ENCODE results near the gene RAB44.

The RAB44 gene

GRCh38 chr6:36739947-36740817, 42.6 kb downstream of the RAB44 start:
- Histone ChIP-seq H3K36me3 (ENCODE audit: control insufficient read depth in 2 of 2, insufficient read depth in 2 of 2, low read length in 2 of 2) (no peaks in the 10 kb centered on the region), H3K4me1 (ENCODE audit: control insufficient read depth in 2 of 2, insufficient read depth in 2 of 2, low read length in 2 of 2) (peaks cover 31 to 37% of the 10 kb centered on the region in 2 donors), H3K27me3 (ENCODE audit: control insufficient read depth in 2 of 2, insufficient read depth in 2 of 2, low read length in 2 of 2) (no peaks in the 10 kb centered on the region), H3K27ac (ENCODE audit: low read depth in 2 of 2, low read length in 2 of 2) (no peak overlapping the region), H3K4me3 (ENCODE audit: low read length in 2 of 2) (no peak overlapping the region), H3K9ac (ENCODE audit: low read depth in 1 of 2, low read length in 2 of 2) (no peak overlapping the region), H3K9me3 (ENCODE audit: control insufficient read depth in 2 of 2, low read length in 2 of 2) (no peaks in the 10 kb centered on the region)

- no peak overlapping the region for H3K27ac ChIP-seq (ENCODE audit: low read depth in 2 of 2, low read length in 2 of 2)
- H3K36me3 ChIP-seq (ENCODE audit: control insufficient read depth in 2 of 2, insufficient read depth in 2 of 2, low read length in 2 of 2) = no peaks in the 10 kb centered on the region
- no peak overlapping the region for H3K9ac ChIP-seq (ENCODE audit: low read depth in 1 of 2, low read length in 2 of 2)
- H3K4me1 ChIP-seq (ENCODE audit: control insufficient read depth in 2 of 2, insufficient read depth in 2 of 2, low read length in 2 of 2) = peaks cover 25 to 31% of the 10 kb centered on the region in 2 donors
- H3K27me3 ChIP-seq (ENCODE audit: control insufficient read depth in 2 of 2, insufficient read depth in 2 of 2, low read length in 2 of 2) = no peaks in the 10 kb centered on the region
- no peak overlapping the region for H3K4me3 ChIP-seq (ENCODE audit: low read length in 2 of 2)
- no peaks in the 10 kb centered on the region for H3K9me3 ChIP-seq (ENCODE audit: control insufficient read depth in 2 of 2, low read length in 2 of 2)
These were observed 43.2 kb downstream of the RAB44 start for GRCh38 chr6:36740818-36741179.

GRCh38 chr6:36742146-36742545, 44.5 kb downstream of the RAB44 start:
- Histone ChIP-seq H3K36me3 (ENCODE audit: control insufficient read depth in 2 of 2, insufficient read depth in 2 of 2, low read length in 2 of 2) (no peaks in the 10 kb centered on the region), H3K4me1 (ENCODE audit: control insufficient read depth in 2 of 2, insufficient read depth in 2 of 2, low read length in 2 of 2) (peaks cover 22 to 27% of the 10 kb centered on the region in 2 donors), H3K9ac (ENCODE audit: low read depth in 1 of 2, low read length in 2 of 2) (no peak overlapping the region), H3K9me3 (ENCODE audit: control insufficient read depth in 2 of 2, low read length in 2 of 2) (no peaks in the 10 kb centered on the region), H3K27ac (ENCODE audit: low read depth in 2 of 2, low read length in 2 of 2) (no peak overlapping the region), H3K4me3 (ENCODE audit: low read length in 2 of 2) (no peak overlapping the region), H3K27me3 (ENCODE audit: control insufficient read depth in 2 of 2, insufficient read depth in 2 of 2, low read length in 2 of 2) (no peaks in the 10 kb centered on the region)

GRCh38 chr6:36743032-36743431, 45.4 kb downstream of the RAB44 start:
- Histone ChIP-seq H3K27me3 (ENCODE audit: control insufficient read depth in 2 of 2, insufficient read depth in 2 of 2, low read length in 2 of 2) (no peaks in the 10 kb centered on the region), H3K4me3 (ENCODE audit: low read length in 2 of 2) (peak overlapping the region; percentile 36 to 59), H3K9me3 (ENCODE audit: control insufficient read depth in 2 of 2, low read length in 2 of 2) (no peaks in the 10 kb centered on the region), H3K36me3 (ENCODE audit: control insufficient read depth in 2 of 2, insufficient read depth in 2 of 2, low read length in 2 of 2) (no peaks in the 10 kb centered on the region), H3K4me1 (ENCODE audit: control insufficient read depth in 2 of 2, insufficient read depth in 2 of 2, low read length in 2 of 2) (peaks cover 22 to 27% of the 10 kb centered on the region in 2 donors), H3K9ac (ENCODE audit: low read depth in 1 of 2, low read length in 2 of 2) (peak overlapping the region; percentile 58 to 84), H3K27ac (ENCODE audit: low read depth in 2 of 2, low read length in 2 of 2) (peak overlapping the region; percentile 95 to 96)

GRCh38 chr6:36743538-36744303, 46.1 kb downstream of the RAB44 start:
- H3K36me3 ChIP-seq (ENCODE audit: control insufficient read depth in 2 of 2, insufficient read depth in 2 of 2, low read length in 2 of 2) = no peaks in the 10 kb centered on the region
- H3K9ac ChIP-seq (ENCODE audit: low read depth in 1 of 2, low read length in 2 of 2) = peak overlapping the region; percentile 58 to 84
- peak overlapping the region; percentile 95 to 96 for H3K27ac ChIP-seq (ENCODE audit: low read depth in 2 of 2, low read length in 2 of 2)
- no peaks in the 10 kb centered on the region for H3K27me3 ChIP-seq (ENCODE audit: control insufficient read depth in 2 of 2, insufficient read depth in 2 of 2, low read length in 2 of 2)
- peak overlapping the region; percentile 36 to 59 for H3K4me3 ChIP-seq (ENCODE audit: low read length in 2 of 2)
- H3K9me3 ChIP-seq (ENCODE audit: control insufficient read depth in 2 of 2, low read length in 2 of 2) = no peaks in the 10 kb centered on the region
- H3K4me1 ChIP-seq (ENCODE audit: control insufficient read depth in 2 of 2, insufficient read depth in 2 of 2, low read length in 2 of 2) = peaks cover 22 to 27% of the 10 kb centered on the region in 2 donors

GRCh38 chr6:36744304-36744673, 46.7 kb downstream of the RAB44 start:
- Histone ChIP-seq H3K9ac (ENCODE audit: low read depth in 1 of 2, low read length in 2 of 2) (peak overlapping the region in 1 of 2 donors; percentile 73), H3K27me3 (ENCODE audit: control insufficient read depth in 2 of 2, insufficient read depth in 2 of 2, low read length in 2 of 2) (no peaks in the 10 kb centered on the region), H3K36me3 (ENCODE audit: control insufficient read depth in 2 of 2, insufficient read depth in 2 of 2, low read length in 2 of 2) (no peaks in the 10 kb centered on the region), H3K9me3 (ENCODE audit: control insufficient read depth in 2 of 2, low read length in 2 of 2) (no peaks in the 10 kb centered on the region), H3K4me3 (ENCODE audit: low read length in 2 of 2) (peak overlapping the region; percentile 20 to 37), H3K27ac (ENCODE audit: low read depth in 2 of 2, low read length in 2 of 2) (peak overlapping the region; percentile 95 to 96), H3K4me1 (ENCODE audit: control insufficient read depth in 2 of 2, insufficient read depth in 2 of 2, low read length in 2 of 2) (peaks cover 22 to 27% of the 10 kb centered on the region in 2 donors)

GRCh38 chr6:36745283-36745682, 47.7 kb downstream of the RAB44 start:
- Histone ChIP-seq H3K9me3 (ENCODE audit: control insufficient read depth in 2 of 2, low read length in 2 of 2) (no peaks in the 10 kb centered on the region), H3K27me3 (ENCODE audit: control insufficient read depth in 2 of 2, insufficient read depth in 2 of 2, low read length in 2 of 2) (no peaks in the 10 kb centered on the region), H3K27ac (ENCODE audit: low read depth in 2 of 2, low read length in 2 of 2) (no peak overlapping the region), H3K4me3 (ENCODE audit: low read length in 2 of 2) (no peak overlapping the region), H3K9ac (ENCODE audit: low read depth in 1 of 2, low read length in 2 of 2) (no peak overlapping the region), H3K36me3 (ENCODE audit: control insufficient read depth in 2 of 2, insufficient read depth in 2 of 2, low read length in 2 of 2) (no peaks in the 10 kb centered on the region), H3K4me1 (ENCODE audit: control insufficient read depth in 2 of 2, insufficient read depth in 2 of 2, low read length in 2 of 2) (peaks cover 22 to 27% of the 10 kb centered on the region in 2 donors)

- Histone ChIP-seq H3K9ac (ENCODE audit: low read depth in 1 of 2, low read length in 2 of 2) (no peak overlapping the region), H3K36me3 (ENCODE audit: control insufficient read depth in 2 of 2, insufficient read depth in 2 of 2, low read length in 2 of 2) (no peaks in the 10 kb centered on the region), H3K4me3 (ENCODE audit: low read length in 2 of 2) (no peak overlapping the region), H3K9me3 (ENCODE audit: control insufficient read depth in 2 of 2, low read length in 2 of 2) (no peaks in the 10 kb centered on the region), H3K27me3 (ENCODE audit: control insufficient read depth in 2 of 2, insufficient read depth in 2 of 2, low read length in 2 of 2) (no peaks in the 10 kb centered on the region), H3K4me1 (ENCODE audit: control insufficient read depth in 2 of 2, insufficient read depth in 2 of 2, low read length in 2 of 2) (peaks cover 23 to 27% of the 10 kb centered on the region in 2 donors), H3K27ac (ENCODE audit: low read depth in 2 of 2, low read length in 2 of 2) (no peak overlapping the region)
These were observed 48.2 kb downstream of the RAB44 start for GRCh38 chr6:36745836-36746235.

GRCh38 chr6:36746251-36746650, 48.6 kb downstream of the RAB44 start:
- H3K9me3 ChIP-seq (ENCODE audit: control insufficient read depth in 2 of 2, low read length in 2 of 2) = no peaks in the 10 kb centered on the region
- H3K4me3 ChIP-seq (ENCODE audit: low read length in 2 of 2) = no peak overlapping the region
- H3K9ac ChIP-seq (ENCODE audit: low read depth in 1 of 2, low read length in 2 of 2) = no peak overlapping the region
- H3K4me1 ChIP-seq (ENCODE audit: control insufficient read depth in 2 of 2, insufficient read depth in 2 of 2, low read length in 2 of 2) = peaks cover 25 to 27% of the 10 kb centered on the region in 2 donors
- H3K27me3 ChIP-seq (ENCODE audit: control insufficient read depth in 2 of 2, insufficient read depth in 2 of 2, low read length in 2 of 2) = no peaks in the 10 kb centered on the region
- no peaks in the 10 kb centered on the region for H3K36me3 ChIP-seq (ENCODE audit: control insufficient read depth in 2 of 2, insufficient read depth in 2 of 2, low read length in 2 of 2)
- no peak overlapping the region for H3K27ac ChIP-seq (ENCODE audit: low read depth in 2 of 2, low read length in 2 of 2)

GRCh38 chr6:36749829-36750489, 52.3 kb downstream of the RAB44 start:
- H3K4me1 ChIP-seq (ENCODE audit: control insufficient read depth in 2 of 2, insufficient read depth in 2 of 2, low read length in 2 of 2) = peaks cover 32 to 34% of the 10 kb centered on the region in 2 donors
- no peaks in the 10 kb centered on the region for H3K9me3 ChIP-seq (ENCODE audit: control insufficient read depth in 2 of 2, low read length in 2 of 2)
- H3K4me3 ChIP-seq (ENCODE audit: low read length in 2 of 2) = no peak overlapping the region
- H3K36me3 ChIP-seq (ENCODE audit: control insufficient read depth in 2 of 2, insufficient read depth in 2 of 2, low read length in 2 of 2) = no peaks in the 10 kb centered on the region
- no peak overlapping the region for H3K27ac ChIP-seq (ENCODE audit: low read depth in 2 of 2, low read length in 2 of 2)
- no peaks in the 10 kb centered on the region for H3K27me3 ChIP-seq (ENCODE audit: control insufficient read depth in 2 of 2, insufficient read depth in 2 of 2, low read length in 2 of 2)
- H3K9ac ChIP-seq (ENCODE audit: low read depth in 1 of 2, low read length in 2 of 2) = no peak overlapping the region

Data from mucosa of rectum (tissue), 2 donors.